ENCODE results near the gene ZNF622. TPM values are rescaled to one million over a fixed set of nuclear protein-coding genes. Genes with fewer than 3 reads are reported as not detected.
A peak's percentile ranks its signal among the peaks of the same experiment; 100 is the strongest.

ZNF622 gene
- total RNA-seq, 6 experiments from 2014 or later, result 12.9 to 15.7 (median 14.9) TPM

DNA sequence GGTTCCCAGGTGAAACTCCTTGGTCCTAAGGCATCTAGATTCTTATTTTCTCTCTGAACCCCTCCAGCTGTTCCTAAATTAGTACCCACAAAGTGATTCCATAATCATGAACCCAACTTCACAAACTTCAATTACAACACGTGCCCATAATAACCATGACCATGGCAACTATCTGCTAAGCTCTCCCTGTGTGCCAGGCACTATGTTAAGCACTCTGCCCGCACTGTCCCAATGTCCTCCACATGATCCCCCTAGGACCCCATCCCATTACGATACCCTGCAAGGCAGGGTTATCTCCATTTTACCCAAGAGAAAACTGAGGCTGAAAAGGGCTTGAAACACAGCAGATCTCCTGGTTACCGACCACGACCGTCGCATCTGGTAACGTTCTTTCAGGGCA, 25.3 kb upstream of the ZNF622 start:
- Histone ChIP-seq H3K36me3 (no peaks in the 10 kb centered on the region), H3K27me3 (no peaks in the 10 kb centered on the region), H3K27ac (no peak overlapping the region), H3K4me1 (peaks cover 0 to 42% (median 11%) of the 10 kb centered on the region in 4 donors), H3K4me3 (no peak overlapping the region), H3K9me3 (no peaks in the 10 kb centered on the region)
- TF ChIP-seq POLR2A (IDR thresholded peaks at IDR 0.05), result no peak
- TF ChIP-seq, protein P1, sequence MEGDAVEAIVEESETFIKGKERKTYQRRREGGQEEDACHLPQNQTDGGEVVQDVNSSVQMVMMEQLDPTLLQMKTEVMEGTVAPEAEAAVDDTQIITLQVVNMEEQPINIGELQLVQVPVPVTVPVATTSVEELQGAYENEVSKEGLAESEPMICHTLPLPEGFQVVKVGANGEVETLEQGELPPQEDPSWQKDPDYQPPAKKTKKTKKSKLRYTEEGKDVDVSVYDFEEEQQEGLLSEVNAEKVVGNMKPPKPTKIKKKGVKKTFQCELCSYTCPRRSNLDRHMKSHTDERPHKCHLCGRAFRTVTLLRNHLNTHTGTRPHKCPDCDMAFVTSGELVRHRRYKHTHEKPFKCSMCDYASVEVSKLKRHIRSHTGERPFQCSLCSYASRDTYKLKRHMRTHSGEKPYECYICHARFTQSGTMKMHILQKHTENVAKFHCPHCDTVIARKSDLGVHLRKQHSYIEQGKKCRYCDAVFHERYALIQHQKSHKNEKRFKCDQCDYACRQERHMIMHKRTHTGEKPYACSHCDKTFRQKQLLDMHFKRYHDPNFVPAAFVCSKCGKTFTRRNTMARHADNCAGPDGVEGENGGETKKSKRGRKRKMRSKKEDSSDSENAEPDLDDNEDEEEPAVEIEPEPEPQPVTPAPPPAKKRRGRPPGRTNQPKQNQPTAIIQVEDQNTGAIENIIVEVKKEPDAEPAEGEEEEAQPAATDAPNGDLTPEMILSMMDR (IDR thresholded peaks at IDR 0.05), result no peak
- ATAC-seq (no peak), DNase-seq (no peak)
- WGBS (ENCODE audit: insufficient coverage, low coverage, low lambda C conversion rate, missing lambda C conversion rate), result 87% methylated on average over 7 of the region's 8 CpGs
- intact Hi-C loops (cut with DNase I), result loop anchor here (10.0 kb wide), 2 partner anchors 54 to 64 kb away; no protein-coding TSS in a partner anchor

DNA sequence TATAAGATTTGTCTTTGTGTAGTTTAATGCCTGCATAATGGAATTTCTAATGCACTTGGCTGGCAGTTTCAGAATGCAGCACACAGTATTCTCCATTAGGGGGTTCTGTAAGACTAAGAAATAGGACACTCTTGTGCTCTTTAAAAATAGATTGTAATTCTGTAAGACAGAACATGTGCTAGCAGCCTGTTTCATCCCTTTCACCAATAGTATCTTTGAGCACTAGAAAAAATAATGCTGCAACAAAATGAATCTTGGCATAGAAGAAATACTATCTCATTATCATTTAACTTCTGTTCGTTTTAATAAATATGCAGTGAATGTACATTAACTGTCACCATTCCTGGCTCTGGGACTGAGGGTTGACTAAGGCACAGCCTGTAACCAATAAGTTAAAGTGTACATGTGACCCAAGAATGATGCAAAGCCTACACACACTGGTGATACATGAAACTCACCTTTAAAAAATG, 23.8 kb upstream of the ZNF622 start:
- no peak for TF ChIP-seq POLR2A (IDR thresholded peaks at IDR 0.05)
- TF ChIP-seq, protein P1 (IDR thresholded peaks at IDR 0.05), result peak; percentile 68 to 84 (median 74)
- no peaks in the 10 kb centered on the region for H3K36me3 ChIP-seq
- peaks cover 0 to 42% (median 11%) of the 10 kb centered on the region in 4 donors for H3K4me1 ChIP-seq
- WGBS (ENCODE audit: insufficient coverage, low coverage, low lambda C conversion rate, missing lambda C conversion rate), result 13% methylated on average over 1 of the region's 1 CpG
- peak; percentile 64 to 88 (median 81) for ATAC-seq
- no peak overlapping the region for H3K4me3 ChIP-seq
- no peaks in the 10 kb centered on the region for H3K9me3 ChIP-seq
- H3K27ac ChIP-seq, result peak overlapping the region in 2 of 3 donors; percentile 18 to 28
- no peak for DNase-seq
- no peaks in the 10 kb centered on the region for H3K27me3 ChIP-seq
- intact Hi-C loops (cut with DNase I), result no loop called here

DNA sequence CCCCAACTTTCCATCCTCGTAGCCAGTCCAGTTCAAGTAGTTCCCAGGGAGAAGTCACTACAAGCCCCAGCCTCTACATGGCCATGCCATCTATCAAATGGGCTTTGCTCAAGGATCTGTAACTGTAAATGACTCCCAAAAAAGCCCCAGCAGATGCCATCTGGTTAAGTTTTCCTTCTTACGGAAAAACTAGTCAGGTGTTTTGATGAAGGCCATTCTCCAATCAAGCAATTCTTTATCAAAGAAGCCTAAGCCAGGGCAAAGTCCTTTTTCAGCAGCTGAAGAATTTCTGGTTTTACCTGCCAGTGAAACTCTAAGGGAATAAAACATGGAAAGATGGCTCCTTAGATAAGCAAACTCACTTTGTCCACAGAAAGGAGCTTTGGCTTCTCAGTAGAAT, 21.9 kb upstream of the ZNF622 start:
- peaks cover 0 to 28% (median 8%) of the 10 kb centered on the region in 4 donors for H3K4me1 ChIP-seq
- no peaks in the 10 kb centered on the region for H3K9me3 ChIP-seq
- H3K36me3 ChIP-seq, result no peaks in the 10 kb centered on the region
- TF ChIP-seq POLR2A (IDR thresholded peaks at IDR 0.05), result no peak
- TF ChIP-seq, protein P1 (IDR thresholded peaks at IDR 0.05), result no peak
- intact Hi-C loops (cut with DNase I), result no loop called here
- H3K27ac ChIP-seq, result peak overlapping the region; percentile 64 to 90 (median 86)
- WGBS (ENCODE audit: insufficient coverage, low coverage, low lambda C conversion rate, missing lambda C conversion rate), result 87% methylated on average over 2 of the region's 2 CpGs
- DNase-seq (no peak), ATAC-seq (peak in 1 of 4 donors; percentile 5)
- no peak overlapping the region for H3K4me3 ChIP-seq
- H3K27me3 ChIP-seq, result no peaks in the 10 kb centered on the region

DNA sequence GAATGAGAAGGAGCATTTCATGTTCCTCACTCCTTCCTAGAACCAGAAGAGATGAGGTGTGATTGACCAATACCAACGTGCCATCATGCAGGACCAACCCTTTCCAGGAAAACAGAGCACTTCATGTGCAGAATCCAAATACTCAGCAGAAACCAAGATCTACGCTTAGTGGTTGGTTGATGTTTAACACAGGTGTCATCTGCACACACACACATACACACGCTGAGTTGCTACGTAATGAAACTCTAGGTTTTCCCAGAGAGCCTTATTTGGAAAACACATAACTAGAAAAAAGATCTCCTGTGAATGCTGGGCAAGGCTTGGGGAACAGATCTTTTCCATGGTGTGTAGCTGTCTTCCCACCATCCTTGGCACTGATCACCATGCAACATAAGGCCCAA, 21.1 kb upstream of the ZNF622 start:
- DNase-seq (no peak), ATAC-seq (peak; percentile 83 to 92 (median 87))
- H3K36me3 ChIP-seq, result no peaks in the 10 kb centered on the region
- H3K9me3 ChIP-seq, result no peaks in the 10 kb centered on the region
- H3K27ac ChIP-seq, result peak overlapping the region; percentile 64 to 90 (median 86)
- TF ChIP-seq POLR2A (IDR thresholded peaks at IDR 0.05), result no peak
- TF ChIP-seq, protein P1 (IDR thresholded peaks at IDR 0.05), result no peak
- intact Hi-C loops (cut with DNase I), result no loop called here
- peaks cover 0 to 25% (median 7%) of the 10 kb centered on the region in 4 donors for H3K4me1 ChIP-seq
- 18% methylated on average over 4 of the region's 4 CpGs for WGBS (ENCODE audit: insufficient coverage, low coverage, low lambda C conversion rate, missing lambda C conversion rate)
- H3K27me3 ChIP-seq, result no peaks in the 10 kb centered on the region
- H3K4me3 ChIP-seq, result no peak overlapping the region
